Omental fat pad (tissue), 4 donors: Measurements from ENCODE around the gene EEA1. TPM values are rescaled to one million over a fixed set of nuclear protein-coding genes. Genes with fewer than 3 reads are reported as not detected.

ENCODE experiments used
- ATAC-seq: fragments of 150-250 bp; one replicate; pipeline ENCODE4 v1.9.1; 2016; ENCODE audit warnings: mild to moderate bottlenecking, moderate library complexity; ENCODE audit not compliant: low FRiP score
- DNase-seq: peaks from one replicate; pipeline ENCODE4 v3.0.0-alpha.2; 2019; ENCODE audit warnings: low spot score
- CTCF ChIP-seq, 3 donors: fragments of 450-650 bp; IDR thresholded peaks; one replicate each; pipeline ENCODE4 v1.5.1; 2016 to 2017; ENCODE audit warnings: antibody characterized with exemption in 3 of 3, mild to moderate bottlenecking in 3 of 3, moderate library complexity in 2 of 3
- total RNA-seq, 4 donors: library from RNA; depleted of rRNA; stranded (reverse); fragments of >200 nt; gene quantifications; one replicate each; pipeline ENCODE4 v1.1.0, GENCODE V29; 2016

EEA1 gene
- total RNA-seq, 4 donors from 2014 or later = 20.6 to 40.6 (median 25.4) TPM

GRCh38 chr12:92779902-92780301 is 149.2 kb downstream of the EEA1 start:
- ATAC-seq (no peak), DNase-seq (no peak)
- no peak for TF ChIP-seq CTCF (IDR thresholded peaks at IDR 0.05)

- DNase-seq (no peak), ATAC-seq (no peak)
- no peak for TF ChIP-seq CTCF (IDR thresholded peaks at IDR 0.05)
Observed at GRCh38 chr12:92778525-92778924, 150.6 kb downstream of the EEA1 start.

- DNase-seq (no peak), ATAC-seq (no peak)
- TF ChIP-seq CTCF (IDR thresholded peaks at IDR 0.05) = no peak
Observed at GRCh38 chr12:92775416-92775815, 153.7 kb downstream of the EEA1 start.

GRCh38 chr12:92771001-92771400 is 158.1 kb downstream of the EEA1 start:
- DNase-seq (no peak), ATAC-seq (no peak)
- no peak for TF ChIP-seq CTCF (IDR thresholded peaks at IDR 0.05)

GRCh38 chr12:92769124-92769901 is 159.8 kb downstream of the EEA1 start:
- no peak for DNase-seq
- no peak for TF ChIP-seq CTCF (IDR thresholded peaks at IDR 0.05)
- ATAC-seq = no peak

- DNase-seq = no peak
- no peak for TF ChIP-seq CTCF (IDR thresholded peaks at IDR 0.05)
- ATAC-seq = no peak
Observed at GRCh38 chr12:92765871-92766270, 163.2 kb downstream of the EEA1 start.

GRCh38 chr12:92764831-92765230 is 164.3 kb downstream of the EEA1 start:
- DNase-seq (no peak), ATAC-seq (no peak)
- no peak for TF ChIP-seq CTCF (IDR thresholded peaks at IDR 0.05)
